CD4-positive, alpha-beta T cell (primary cell): ENCODE results near the gene CXCL5. TPM values are rescaled to one million over a fixed set of nuclear protein-coding genes. Genes with fewer than 3 reads are reported as not detected.

Experiments used
- ATAC-seq: fragments of 200-7000 bp; cut with Tn5 transposase; one replicate; pipeline ENCODE4 v1.10.0; 2022; ENCODE audit warnings: mild to moderate bottlenecking; ENCODE audit not compliant: poor library complexity
- CTCF ChIA-PET: fragments of 350-600 bp; sonication (Branson Sonifier 250); formaldehyde crosslinking; loops from one replicate; lab custom pipeline; 2021; ENCODE audit warnings: antibody characterized with exemption, inconsistent platforms; lab: Charles Lee
- POLR2A ChIA-PET: fragments of 350-600 bp; sonication (Branson Sonifier 250); formaldehyde crosslinking; loops from one replicate; lab custom pipeline; 2021; ENCODE audit warnings: antibody characterized with exemption, inconsistent platforms; lab: Charles Lee
- DNase-seq, 14 experiments: peaks; one replicate each; pipeline ENCODE4 v3.0.0-alpha.2; 2013 to 2020; ENCODE audit warnings: mixed read lengths in 2 of 14
- H3K27ac ChIP-seq, 2 donors: one replicate each; pipeline versions ENCODE4 v1.5.1 to v1.7.0; 2013; ENCODE audit warnings: low read length in 2 of 2, low read depth in 1 of 2, mild to moderate bottlenecking in 1 of 2
- H3K27me3 ChIP-seq, 2 experiments: 1 replicate in 1 of 2; 2 replicates in 1 of 2; pipeline versions ENCODE4 v1.6.1 to v1.7.0; 2013; ENCODE audit warnings: low read length in 2 of 2, control low read depth in 1 of 2, mild to moderate bottlenecking in 1 of 2, moderate library complexity in 1 of 2; ENCODE audit not compliant: insufficient read depth in 2 of 2, control insufficient read depth in 1 of 2
- H3K36me3 ChIP-seq: one replicate; pipeline ENCODE4 v1.6.1; 2013; ENCODE audit warnings: low read length, control low read depth; ENCODE audit not compliant: insufficient read depth
- H3K4me1 ChIP-seq: one replicate; pipeline ENCODE4 v1.6.1; 2013; ENCODE audit warnings: low read length, control low read depth; ENCODE audit not compliant: insufficient read depth
- H3K4me3 ChIP-seq: one replicate; pipeline ENCODE4 v1.5.1; 2013; ENCODE audit warnings: mild to moderate bottlenecking, low read length, moderate library complexity
- H3K9me3 ChIP-seq, 2 experiments: 1 replicate in 1 of 2; 2 replicates in 1 of 2; pipeline versions ENCODE4 v1.6.1 to v1.7.0; 2013; ENCODE audit warnings: low read length in 2 of 2, mild to moderate bottlenecking in 2 of 2, control low read depth in 1 of 2, moderate library complexity in 1 of 2; ENCODE audit not compliant: control insufficient read depth in 1 of 2, insufficient read depth in 1 of 2
- H3K27ac Mint-ChIP-seq: one replicate; pipeline ENCODE4 v1.8.0; 2020; ENCODE audit warnings: mixed read lengths
- H3K27me3 Mint-ChIP-seq: one replicate; pipeline ENCODE4 v1.8.0; 2021; ENCODE audit warnings: mixed read lengths
- H3K36me3 Mint-ChIP-seq: one replicate; pipeline ENCODE4 v1.8.0; 2021; ENCODE audit warnings: low read depth, mixed read lengths
- H3K4me1 Mint-ChIP-seq: one replicate; pipeline ENCODE4 v1.8.0; 2021; ENCODE audit warnings: low read depth, mixed read lengths
- H3K4me3 Mint-ChIP-seq: one replicate; pipeline ENCODE4 v1.8.0; 2020; ENCODE audit warnings: mild to moderate bottlenecking, mixed read lengths
- H3K9me3 Mint-ChIP-seq: one replicate; pipeline ENCODE4 v1.8.0; 2020; ENCODE audit warnings: mixed read lengths
- CTCF ChIP-seq: fragments of 200-600 bp; IDR thresholded peaks from one replicate; pipeline ENCODE4 v1.8.0; 2022; ENCODE audit warnings: antibody characterized with exemption, mild to moderate bottlenecking
- intact Hi-C, 2 experiments: fragments of 100-400 bp; cut with DNase I in 1 of 2; cut with micrococcal nuclease in 1 of 2; formaldehyde crosslinking; loops; one replicate each; pipeline versions ENCODE4 v1.15.1 to v1.9.0; 2023 to 2025; cut with DNase I, micrococcal nuclease
- total RNA-seq, 174 experiments: library from RNA in 2 of 174; stranded (reverse) in 2 of 174; gene quantifications; one replicate each; pipeline ENCODE4 v1.2.3 and lab custom pipeline; 2021 to 2026

Gene CXCL5
- total RNA-seq, 2 experiments from 2014 or later: not detected

DNA sequence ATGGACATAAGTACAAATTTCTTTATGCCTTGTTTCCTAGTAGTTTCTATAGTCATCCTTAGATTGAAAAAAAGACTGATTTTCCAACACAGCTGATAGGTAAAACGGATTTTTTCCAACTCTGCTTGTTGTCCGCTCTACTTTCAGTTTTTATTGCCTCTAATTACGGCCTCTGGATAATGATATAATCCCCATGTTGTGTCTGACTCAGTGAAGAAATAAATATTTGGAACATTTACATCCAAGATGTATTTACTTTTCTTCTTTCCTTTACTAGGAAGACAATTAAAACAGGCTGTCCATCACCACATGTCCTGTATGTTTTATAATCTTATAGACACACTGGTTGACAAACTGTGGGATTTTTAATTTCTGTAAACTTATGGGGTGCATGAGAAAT lies 46.8 kb upstream of the CXCL5 start:
- Mint-ChIP-seq H3K9me3 (peaks cover 11% of the 10 kb centered on the region), H3K27ac (no peak overlapping the region), H3K4me3 (no peak overlapping the region), H3K36me3 (no peaks in the 10 kb centered on the region), H3K4me1 (no peaks in the 10 kb centered on the region), H3K27me3 (peaks cover 26% of the 10 kb centered on the region)
- CTCF ChIA-PET: no interaction called here
- POLR2A ChIA-PET: no interaction called here
- no peaks in the 10 kb centered on the region for H3K4me1 ChIP-seq
- no peak for TF ChIP-seq CTCF
- no peak overlapping the region for H3K27ac ChIP-seq
- H3K4me3 ChIP-seq: no peak overlapping the region
- DNase-seq: no peak
- intact Hi-C loops: no loop called here
- H3K36me3 ChIP-seq: no peaks in the 10 kb centered on the region
- no peak for ATAC-seq
- peaks cover 0 to 8% of the 10 kb centered on the region in 2 experiments for H3K27me3 ChIP-seq
- no peaks in the 10 kb centered on the region for H3K9me3 ChIP-seq

- Mint-ChIP-seq H3K27me3 (peaks cover 32% of the 10 kb centered on the region), H3K36me3 (no peaks in the 10 kb centered on the region), H3K4me3 (no peak overlapping the region), H3K27ac (no peak overlapping the region), H3K9me3 (peaks cover 11% of the 10 kb centered on the region), H3K4me1 (peaks cover under 1% of the 10 kb centered on the region)
- POLR2A ChIA-PET: no interaction called here
- Histone ChIP-seq H3K36me3 (no peaks in the 10 kb centered on the region), H3K27ac (no peak overlapping the region), H3K4me3 (no peak overlapping the region), H3K27me3 (peaks cover 0 to 14% of the 10 kb centered on the region in 2 experiments), H3K4me1 (no peaks in the 10 kb centered on the region), H3K9me3 (no peaks in the 10 kb centered on the region)
- intact Hi-C loops: no loop called here
- TF ChIP-seq CTCF: no peak
- DNase-seq (no peak), ATAC-seq (no peak)
- CTCF ChIA-PET: no interaction called here
These were observed 46.2 kb upstream of the CXCL5 start for GRCh38 chr4:74044677-74045076.

GRCh38 chr4:74042681-74043080 lies 44.2 kb upstream of the CXCL5 start:
- Mint-ChIP-seq H3K27ac (no peak overlapping the region), H3K36me3 (no peaks in the 10 kb centered on the region), H3K27me3 (peaks cover 47% of the 10 kb centered on the region), H3K4me3 (no peak overlapping the region), H3K9me3 (peaks cover 5% of the 10 kb centered on the region), H3K4me1 (peaks cover 13% of the 10 kb centered on the region)
- ChIA-PET POLR2A (no interaction called here), CTCF (no interaction called here)
- no peak overlapping the region for H3K27ac ChIP-seq
- intact Hi-C loops: no loop called here
- TF ChIP-seq CTCF: no peak
- ATAC-seq (no peak), DNase-seq (no peak)
- peaks cover 9% of the 10 kb centered on the region for H3K4me1 ChIP-seq
- no peaks in the 10 kb centered on the region for H3K9me3 ChIP-seq
- H3K4me3 ChIP-seq: no peak overlapping the region
- no peaks in the 10 kb centered on the region for H3K36me3 ChIP-seq
- H3K27me3 ChIP-seq: peaks cover 10 to 31% of the 10 kb centered on the region in 2 experiments
